Measurements from ENCODE around the gene NTM. TPM values are rescaled to one million over a fixed set of nuclear protein-coding genes. Genes with fewer than 3 reads are reported as not detected.

NTM gene
- total RNA-seq, 4 donors from 2014 or later, result 1.4 to 5.7 TPM; not detected in 2

- Histone ChIP-seq H3K27ac (no peak overlapping the region), H3K9me3 (no peaks in the 10 kb centered on the region), H3K4me1 (no peaks in the 10 kb centered on the region), H3K36me3 (no peaks in the 10 kb centered on the region), H3K4me3 (no peak overlapping the region), H3K27me3 (no peaks in the 10 kb centered on the region)
- TF ChIP-seq, protein P1, sequence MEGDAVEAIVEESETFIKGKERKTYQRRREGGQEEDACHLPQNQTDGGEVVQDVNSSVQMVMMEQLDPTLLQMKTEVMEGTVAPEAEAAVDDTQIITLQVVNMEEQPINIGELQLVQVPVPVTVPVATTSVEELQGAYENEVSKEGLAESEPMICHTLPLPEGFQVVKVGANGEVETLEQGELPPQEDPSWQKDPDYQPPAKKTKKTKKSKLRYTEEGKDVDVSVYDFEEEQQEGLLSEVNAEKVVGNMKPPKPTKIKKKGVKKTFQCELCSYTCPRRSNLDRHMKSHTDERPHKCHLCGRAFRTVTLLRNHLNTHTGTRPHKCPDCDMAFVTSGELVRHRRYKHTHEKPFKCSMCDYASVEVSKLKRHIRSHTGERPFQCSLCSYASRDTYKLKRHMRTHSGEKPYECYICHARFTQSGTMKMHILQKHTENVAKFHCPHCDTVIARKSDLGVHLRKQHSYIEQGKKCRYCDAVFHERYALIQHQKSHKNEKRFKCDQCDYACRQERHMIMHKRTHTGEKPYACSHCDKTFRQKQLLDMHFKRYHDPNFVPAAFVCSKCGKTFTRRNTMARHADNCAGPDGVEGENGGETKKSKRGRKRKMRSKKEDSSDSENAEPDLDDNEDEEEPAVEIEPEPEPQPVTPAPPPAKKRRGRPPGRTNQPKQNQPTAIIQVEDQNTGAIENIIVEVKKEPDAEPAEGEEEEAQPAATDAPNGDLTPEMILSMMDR (IDR thresholded peaks at IDR 0.05), result no peak
- TF ChIP-seq POLR2A (IDR thresholded peaks at IDR 0.05), result no peak
- intact Hi-C loops (cut with DNase I; ENCODE audit: low total_unique reads), result no loop called here
- no peak for DNase-seq
Observed at GRCh38 chr11:131773626-131774025, 403.2 kb downstream of the NTM start.

DNA sequence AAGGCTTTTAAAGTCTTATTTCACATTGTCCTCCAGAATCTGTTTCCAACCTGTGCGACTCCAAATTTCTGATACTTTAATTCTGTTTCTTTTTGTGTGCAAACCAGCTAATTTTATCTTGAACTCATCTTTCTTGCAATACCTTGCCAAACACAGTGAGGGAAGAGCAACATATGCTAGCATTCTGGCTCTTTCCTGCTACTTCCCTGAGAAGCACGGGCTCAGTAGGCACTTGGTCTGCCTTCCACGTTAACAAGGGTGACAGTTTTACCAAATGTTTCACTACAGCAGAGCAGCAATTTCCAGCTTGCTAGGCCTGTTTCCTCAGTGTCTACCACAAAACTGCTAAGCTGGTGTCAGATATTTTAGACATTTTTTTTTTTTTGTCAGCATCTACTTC, 405.8 kb downstream of the NTM start:
- no peak overlapping the region for H3K27ac ChIP-seq
- DNase-seq, result no peak
- intact Hi-C loops (cut with DNase I; ENCODE audit: low total_unique reads), result no loop called here
- H3K9me3 ChIP-seq, result no peaks in the 10 kb centered on the region
- H3K36me3 ChIP-seq, result no peaks in the 10 kb centered on the region
- no peak overlapping the region for H3K4me3 ChIP-seq
- TF ChIP-seq POLR2A (IDR thresholded peaks at IDR 0.05), result no peak
- TF ChIP-seq, protein P1 (IDR thresholded peaks at IDR 0.05), result no peak
- H3K4me1 ChIP-seq, result no peaks in the 10 kb centered on the region
- H3K27me3 ChIP-seq, result no peaks in the 10 kb centered on the region

DNA sequence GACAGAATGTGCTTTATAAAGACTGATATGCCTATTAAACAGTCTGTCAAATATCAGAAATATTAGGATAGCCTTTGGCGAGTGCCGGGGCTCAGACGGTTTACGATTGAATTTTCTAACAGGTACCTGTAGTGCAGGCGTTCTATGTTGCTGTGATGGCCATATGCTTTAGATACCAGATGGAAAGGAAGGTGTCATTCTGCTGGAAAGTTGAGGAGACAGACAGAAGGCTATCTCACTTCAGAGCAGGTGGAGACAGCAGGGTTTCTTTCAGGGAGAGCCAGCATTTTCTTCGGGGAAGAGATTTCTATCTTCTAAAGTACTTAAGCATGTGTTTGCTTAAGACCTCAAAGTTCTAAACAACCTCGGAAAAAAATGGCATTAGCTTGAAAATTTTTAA, 415.4 kb downstream of the NTM start:
- DNase-seq, result no peak
- no peak overlapping the region for H3K4me3 ChIP-seq
- no peaks in the 10 kb centered on the region for H3K4me1 ChIP-seq
- TF ChIP-seq POLR2A (IDR thresholded peaks at IDR 0.05), result no peak
- TF ChIP-seq, protein P1 (IDR thresholded peaks at IDR 0.05), result no peak
- H3K27ac ChIP-seq, result no peak overlapping the region
- intact Hi-C loops (cut with DNase I; ENCODE audit: low total_unique reads), result no loop called here
- no peaks in the 10 kb centered on the region for H3K27me3 ChIP-seq
- no peaks in the 10 kb centered on the region for H3K9me3 ChIP-seq
- no peaks in the 10 kb centered on the region for H3K36me3 ChIP-seq

DNA sequence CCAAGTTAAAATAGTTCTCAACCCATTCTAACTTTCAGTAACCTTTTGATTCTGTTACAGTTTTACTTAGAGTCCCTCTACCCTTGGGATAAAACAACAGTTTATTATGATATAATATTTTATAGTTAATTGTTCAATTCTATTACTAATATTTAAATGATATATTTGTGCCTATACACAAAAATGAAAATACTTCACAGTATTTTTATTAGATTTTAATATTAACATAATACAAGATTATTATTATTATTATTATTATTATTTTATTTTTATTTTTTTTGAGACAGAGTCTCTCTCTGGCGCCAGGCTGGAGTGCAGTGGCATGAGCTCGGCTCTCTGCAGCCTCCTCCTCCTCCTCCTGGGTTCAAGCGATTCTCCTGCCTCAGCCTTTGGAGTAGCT, 416.7 kb downstream of the NTM start:
- no peak overlapping the region for H3K27ac ChIP-seq
- H3K36me3 ChIP-seq, result no peaks in the 10 kb centered on the region

DNA sequence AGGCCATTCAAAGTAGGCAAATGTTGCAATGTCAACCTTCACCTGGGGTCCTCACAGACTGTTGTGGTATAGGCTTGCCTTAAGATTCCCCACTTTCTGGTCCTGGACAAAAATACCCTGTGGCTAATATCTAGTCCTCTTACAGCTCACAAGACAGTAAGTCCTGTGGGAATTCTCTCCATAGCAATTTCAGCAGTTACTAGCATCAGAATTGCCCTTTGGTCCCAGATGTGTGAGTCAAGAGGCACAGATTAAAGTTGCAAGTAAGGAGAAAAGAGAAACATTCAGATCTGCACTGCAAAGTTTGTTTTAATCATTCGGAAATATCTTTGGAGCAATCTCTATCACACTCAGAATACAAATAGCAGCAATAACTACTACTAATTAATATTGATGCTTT, 420.2 kb downstream of the NTM start:
- intact Hi-C loops (cut with DNase I; ENCODE audit: low total_unique reads), result no loop called here
- no peak for DNase-seq
- Histone ChIP-seq H3K27ac (no peak overlapping the region), H3K4me3 (no peak overlapping the region), H3K9me3 (no peaks in the 10 kb centered on the region), H3K27me3 (no peaks in the 10 kb centered on the region), H3K4me1 (no peaks in the 10 kb centered on the region), H3K36me3 (no peaks in the 10 kb centered on the region)
- TF ChIP-seq, protein P1 (IDR thresholded peaks at IDR 0.05), result no peak
- TF ChIP-seq POLR2A (IDR thresholded peaks at IDR 0.05), result no peak

More for the DNA sequence above, 416.7 kb downstream of the NTM start:
- no peaks in the 10 kb centered on the region for H3K27me3 ChIP-seq
- no peak overlapping the region for H3K4me3 ChIP-seq
- no peak for DNase-seq
- intact Hi-C loops (cut with DNase I; ENCODE audit: low total_unique reads), result no loop called here
- no peak for TF ChIP-seq POLR2A (IDR thresholded peaks at IDR 0.05)
- TF ChIP-seq, protein P1 (IDR thresholded peaks at IDR 0.05), result no peak
- H3K9me3 ChIP-seq, result no peaks in the 10 kb centered on the region
- H3K4me1 ChIP-seq, result no peaks in the 10 kb centered on the region

Data from uterus (tissue), 4 donors.